Neural progenitor cell (in vitro differentiated cells): ENCODE data around the gene CD164L2.

Source experiments
- CTCF ChIP-seq: fragments of 200-600 bp; sonication (generic); IDR thresholded peaks from 2 replicates; pipeline ENCODE4 v1.5.1; 2017; ENCODE audit warnings: antibody characterized with exemption, mild to moderate bottlenecking
- EZH2 ChIP-seq: fragments of 200-600 bp; sonication (generic); IDR thresholded peaks from 2 replicates; pipeline ENCODE4 v1.6.1; 2017; ENCODE audit warnings: antibody characterized with exemption, mild to moderate bottlenecking, moderate library complexity
- EZH2phosphoT487 ChIP-seq: fragments of 200-600 bp; sonication (generic); IDR thresholded peaks from 2 replicates; pipeline ENCODE4 v1.6.1; 2017; ENCODE audit warnings: antibody characterized with exemption

GRCh38 chr1:27408151-27408550 is 25.0 kb upstream of the CD164L2 start:
- no peak for TF ChIP-seq CTCF
- TF ChIP-seq EZH2: no peak
- TF ChIP-seq EZH2phosphoT487: no peak
